NCI-H82 treated with DMSO at 0.1 percent for 48 hours (cell line): Measurements from ENCODE around the gene NYAP2.

ENCODE experiments used
- DNase-seq: peaks from one replicate; lab custom pipeline; 2025; ENCODE audit not compliant: unreplicated experiment; lab: John Stamatoyannopoulos, UW

NYAP2 gene

GRCh38 chr2:225543626-225544025 lies 144.1 kb downstream of the NYAP2 start:
- DNase-seq, result no peak

- DNase-seq, result no peak
Measured at GRCh38 chr2:225556461-225556860, 157.0 kb downstream of the NYAP2 start.

GRCh38 chr2:225558399-225559071 lies 159.0 kb downstream of the NYAP2 start:
- no peak for DNase-seq

GRCh38 chr2:225559072-225559415 lies 159.5 kb downstream of the NYAP2 start:
- no peak for DNase-seq

- DNase-seq, result no peak
Measured at GRCh38 chr2:225566798-225567197, 167.3 kb downstream of the NYAP2 start.

- no peak for DNase-seq
Measured at GRCh38 chr2:225569995-225570394, 170.5 kb downstream of the NYAP2 start.

- no peak for DNase-seq
Measured at GRCh38 chr2:225573603-225574002, 174.1 kb downstream of the NYAP2 start.

GRCh38 chr2:225574582-225575138 lies 175.2 kb downstream of the NYAP2 start:
- no peak for DNase-seq

- DNase-seq, result no peak
Measured at GRCh38 chr2:225581135-225581534, 181.6 kb downstream of the NYAP2 start.

GRCh38 chr2:225581906-225582305 lies 182.4 kb downstream of the NYAP2 start:
- no peak for DNase-seq

GRCh38 chr2:225582355-225583116 lies 183.0 kb downstream of the NYAP2 start:
- no peak for DNase-seq

GRCh38 chr2:225584796-225585195 lies 185.3 kb downstream of the NYAP2 start:
- no peak for DNase-seq

- no peak for DNase-seq
Measured at GRCh38 chr2:225590932-225591331, 191.4 kb downstream of the NYAP2 start.

GRCh38 chr2:225597911-225598310 lies 198.4 kb downstream of the NYAP2 start:
- no peak for DNase-seq

- no peak for DNase-seq
Measured at GRCh38 chr2:225598426-225598825, 198.9 kb downstream of the NYAP2 start.

- no peak for DNase-seq
Measured at GRCh38 chr2:225598897-225599296, 199.4 kb downstream of the NYAP2 start.

- DNase-seq, result no peak
Measured at GRCh38 chr2:225599856-225600255, 200.3 kb downstream of the NYAP2 start.

GRCh38 chr2:225600444-225600843 lies 200.9 kb downstream of the NYAP2 start:
- no peak for DNase-seq

- DNase-seq, result no peak
Measured at GRCh38 chr2:225600865-225601264, 201.4 kb downstream of the NYAP2 start.

- DNase-seq, result no peak
Measured at GRCh38 chr2:225602205-225602604, 202.7 kb downstream of the NYAP2 start.

- DNase-seq, result no peak
Measured at GRCh38 chr2:225608136-225608535, 208.6 kb downstream of the NYAP2 start.

GRCh38 chr2:225612636-225613035 lies 213.1 kb downstream of the NYAP2 start:
- no peak for DNase-seq
